Testis (tissue), 3 donors: ENCODE results near the gene SP140. TPM values are rescaled to one million over a fixed set of nuclear protein-coding genes. Genes with fewer than 3 reads are reported as not detected.
"Not testable (repeated sequence)": the region's sequence is repeated elsewhere in the genome, so short reads cannot be mapped to it uniquely, and the experiment has no call there.

Experiments
- DNase-seq: peaks from one replicate; pipeline ENCODE4 v3.0.0-alpha.2; 2019
- H3K27ac ChIP-seq, 2 donors: fragments of 200-600 bp; sonication (generic); one replicate each; pipeline ENCODE4 v1.5.1; 2019
- H3K27me3 ChIP-seq: fragments of 200-600 bp; sonication (generic); one replicate; pipeline ENCODE4 v1.5.1; 2019
- H3K36me3 ChIP-seq: fragments of 200-600 bp; sonication (generic); one replicate; pipeline ENCODE4 v1.5.1; 2017; ENCODE audit warnings: low read depth; ENCODE audit errors: missing control alignments
- H3K4me1 ChIP-seq: fragments of 200-600 bp; sonication (generic); one replicate; pipeline ENCODE4 v1.5.1; 2019
- H3K4me3 ChIP-seq, 2 donors: fragments of 200-600 bp; sonication (generic); one replicate each; pipeline ENCODE4 v1.5.1; 2017 to 2019
- H3K9me3 ChIP-seq: fragments of 200-600 bp; sonication (generic); one replicate; pipeline ENCODE4 v1.5.1; 2017
- POLR2A ChIP-seq: fragments of 450-650 bp; IDR thresholded peaks from one replicate; pipeline ENCODE4 v1.6.1; 2017; ENCODE audit warnings: antibody characterized with exemption, mild to moderate bottlenecking, moderate library complexity
- WGBS, 2 donors: methylation state at CpG; one replicate each; pipeline ENCODE4 v1.1.5; 2018; 5-methylcytosine and 5-hydroxymethylcytosine counted together
- intact Hi-C: fragments of 100-400 bp; cut with DNase I; formaldehyde crosslinking; loops from one replicate; pipeline ENCODE4 v1.15.1; 2023; ENCODE audit warnings: low total_unique reads
- polyA plus RNA-seq: library from polyadenylated mRNA; stranded (reverse); fragments of 350-450 nt; fragmentation: Illumina TruSeq; extraction: RNeasy Lipid Tissue Mini Kit (QIAGEN cat#74804); gene quantifications from one replicate; pipeline ENCODE4 v1.2.3, GENCODE V29; 2014; ENCODE audit warnings: low read depth, low replicate concordance; ENCODE audit not compliant: insufficient read depth
- total RNA-seq, 2 donors: library from RNA; depleted of rRNA; stranded (reverse); fragments of >200 nt; gene quantifications; one replicate each; pipeline ENCODE4 v1.2.3, GENCODE V29; 2016
- TF ChIP-seq, protein P1 (sequence below), 3 experiments: fragments of 450-650 bp in 2 of 3; fragments of 200-600 bp in 1 of 3; sonication (generic) in 1 of 3; IDR thresholded peaks; one replicate each; pipeline ENCODE4 v1.5.1; 2016 to 2019; ENCODE audit warnings: antibody characterized with exemption in 3 of 3, mild to moderate bottlenecking in 2 of 3, moderate library complexity in 1 of 3

SP140 gene
- total and polyA plus RNA-seq, 3 donors from 2014 or later = 2.0 to 7.2 (median 4.8) TPM

DNA sequence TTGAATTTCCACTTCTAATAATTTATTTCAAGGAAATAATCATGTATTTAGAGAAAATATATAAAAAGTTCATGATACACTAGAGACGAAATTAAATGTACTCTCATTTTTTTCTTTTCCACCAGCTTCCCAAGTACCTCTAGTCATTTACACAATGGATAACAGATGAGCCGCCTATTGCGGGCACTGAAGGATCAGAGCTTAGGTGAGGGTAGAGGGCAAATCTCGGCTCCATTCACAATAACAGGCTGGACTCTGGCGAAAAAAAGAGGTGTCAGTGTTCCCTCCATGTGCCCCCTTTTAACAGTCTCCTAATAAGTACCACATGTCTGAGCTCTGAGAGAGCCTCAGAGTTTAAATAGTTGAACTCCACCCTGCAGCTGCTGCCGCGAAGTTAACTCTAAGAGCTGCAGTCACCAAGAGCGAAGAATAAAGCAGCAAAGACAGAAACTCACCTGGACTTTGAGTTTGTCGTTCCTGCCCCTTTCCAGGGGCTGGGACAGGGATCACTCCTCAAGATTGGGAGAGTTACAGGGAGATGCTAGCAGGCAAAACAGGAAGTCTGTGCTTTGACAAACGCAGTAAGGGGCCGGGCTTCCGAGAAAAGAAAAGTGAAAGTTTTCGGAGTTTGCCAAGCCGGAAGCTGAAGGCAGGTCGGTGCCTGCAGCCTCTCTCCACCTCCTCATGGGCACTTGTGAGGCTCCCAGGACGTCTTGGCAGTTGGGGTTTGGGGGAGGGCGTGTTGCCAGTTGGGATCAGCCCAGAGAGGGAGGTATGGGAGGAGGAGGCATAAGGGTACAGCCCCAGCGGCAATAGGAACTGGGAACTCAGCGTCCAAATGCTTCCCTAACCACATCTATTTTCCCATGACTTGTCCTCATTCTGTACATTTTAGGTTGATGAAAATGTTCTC is 5.9 kb upstream of the SP140 start, which contains the start of gene SP110:
Gene SP110, minus strand, starts transcription at position 566 of the 913 bp plus-strand sequence. CDS start 3,057 bp downstream, outside the sequence.
- H3K27ac ChIP-seq = peak within 1 kb of the TSS; percentile 66 to 85
- peak; percentile 83 for DNase-seq
- no peaks in the 10 kb centered on the region for H3K36me3 ChIP-seq
- no peaks in the 10 kb centered on the region for H3K27me3 ChIP-seq
- intact Hi-C loops = no loop called here
- whole genome bisulfite sequencing, 2 donors = 1 to 2% methylated on average over 15 to 19 of the region's 19 CpGs
- TF ChIP-seq POLR2A = no peak
- TF ChIP-seq, protein P1, sequence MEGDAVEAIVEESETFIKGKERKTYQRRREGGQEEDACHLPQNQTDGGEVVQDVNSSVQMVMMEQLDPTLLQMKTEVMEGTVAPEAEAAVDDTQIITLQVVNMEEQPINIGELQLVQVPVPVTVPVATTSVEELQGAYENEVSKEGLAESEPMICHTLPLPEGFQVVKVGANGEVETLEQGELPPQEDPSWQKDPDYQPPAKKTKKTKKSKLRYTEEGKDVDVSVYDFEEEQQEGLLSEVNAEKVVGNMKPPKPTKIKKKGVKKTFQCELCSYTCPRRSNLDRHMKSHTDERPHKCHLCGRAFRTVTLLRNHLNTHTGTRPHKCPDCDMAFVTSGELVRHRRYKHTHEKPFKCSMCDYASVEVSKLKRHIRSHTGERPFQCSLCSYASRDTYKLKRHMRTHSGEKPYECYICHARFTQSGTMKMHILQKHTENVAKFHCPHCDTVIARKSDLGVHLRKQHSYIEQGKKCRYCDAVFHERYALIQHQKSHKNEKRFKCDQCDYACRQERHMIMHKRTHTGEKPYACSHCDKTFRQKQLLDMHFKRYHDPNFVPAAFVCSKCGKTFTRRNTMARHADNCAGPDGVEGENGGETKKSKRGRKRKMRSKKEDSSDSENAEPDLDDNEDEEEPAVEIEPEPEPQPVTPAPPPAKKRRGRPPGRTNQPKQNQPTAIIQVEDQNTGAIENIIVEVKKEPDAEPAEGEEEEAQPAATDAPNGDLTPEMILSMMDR (IDR thresholded peaks at IDR 0.05) = no peak
- no peaks in the 10 kb centered on the region for H3K9me3 ChIP-seq
- H3K4me3 ChIP-seq = peak within 1 kb of the TSS; percentile 61 to 68
- H3K4me1 ChIP-seq = no peaks in the 10 kb centered on the region

DNA sequence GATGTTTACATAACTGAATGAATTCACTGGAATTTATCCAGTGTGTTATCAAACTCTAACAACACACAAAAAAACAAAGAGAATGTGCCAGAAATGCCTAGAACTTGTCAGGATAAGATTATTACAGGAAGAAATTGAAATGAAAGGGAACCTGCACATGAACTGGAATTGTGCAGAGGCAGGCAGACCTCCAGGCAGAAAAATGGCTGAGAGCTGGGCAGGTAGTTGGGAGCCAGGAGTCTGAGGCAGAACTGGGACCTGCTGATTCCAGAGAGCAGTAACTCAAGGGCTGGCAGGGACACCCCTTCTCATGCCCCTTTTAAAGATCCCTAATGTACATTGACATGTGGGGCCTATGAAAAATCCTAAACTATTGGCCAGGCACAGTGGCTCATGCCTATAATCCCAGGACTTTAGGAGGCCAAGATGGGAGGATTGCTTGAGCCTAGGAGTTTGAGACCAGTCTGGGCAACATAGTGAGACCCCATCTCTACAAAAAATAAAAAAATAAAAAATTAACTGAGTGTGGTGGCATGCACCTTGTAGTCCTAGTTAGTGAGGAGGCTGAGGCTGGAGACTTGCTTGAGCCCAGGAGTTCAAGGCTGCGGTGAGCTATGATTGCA is 5.1 kb upstream of the SP140 start:
- no peak for TF ChIP-seq POLR2A
- TF ChIP-seq, protein P1 (IDR thresholded peaks at IDR 0.05) = no peak
- no peaks in the 10 kb centered on the region for H3K36me3 ChIP-seq
- H3K4me1 ChIP-seq = no peaks in the 10 kb centered on the region
- DNase-seq = no peak
- peak overlapping the region; percentile 61 to 68 for H3K4me3 ChIP-seq
- WGBS, 2 donors = 90 to 97% methylated on average over 1 of the region's 1 CpG
- peak overlapping the region; percentile 66 to 85 for H3K27ac ChIP-seq
- H3K9me3 ChIP-seq = no peaks in the 10 kb centered on the region
- intact Hi-C loops = no loop called here
- no peaks in the 10 kb centered on the region for H3K27me3 ChIP-seq

DNA sequence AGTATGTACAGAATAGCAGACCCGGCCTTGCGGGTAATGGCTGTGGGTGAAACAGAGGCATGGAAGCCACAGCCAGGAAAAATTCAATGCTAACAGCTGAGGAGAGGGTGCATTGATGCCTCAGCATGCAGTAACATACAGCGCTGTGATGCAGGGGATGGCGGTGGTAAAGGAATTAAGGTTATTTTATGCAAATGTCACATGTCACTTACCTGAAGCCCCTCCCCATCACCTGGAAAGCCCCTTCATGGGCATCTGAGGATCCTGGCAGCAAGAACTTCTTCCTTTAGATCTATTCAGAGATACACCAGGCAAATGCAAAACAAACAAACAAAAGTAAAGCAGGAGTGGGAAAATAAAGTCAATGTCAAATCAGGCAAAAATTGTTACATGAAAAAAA is 4.0 kb upstream of the SP140 start:
- H3K36me3 ChIP-seq = no peaks in the 10 kb centered on the region
- DNase-seq = no peak
- H3K27ac ChIP-seq = no peak overlapping the region
- 94 to 99% methylated on average over 4 of the region's 4 CpGs for WGBS, 2 donors
- no peak for TF ChIP-seq POLR2A
- TF ChIP-seq, protein P1 (IDR thresholded peaks at IDR 0.05) = no peak
- H3K9me3 ChIP-seq = no peaks in the 10 kb centered on the region
- intact Hi-C loops = no loop called here
- H3K4me1 ChIP-seq = no peaks in the 10 kb centered on the region
- no peaks in the 10 kb centered on the region for H3K27me3 ChIP-seq
- H3K4me3 ChIP-seq = no peak overlapping the region

DNA sequence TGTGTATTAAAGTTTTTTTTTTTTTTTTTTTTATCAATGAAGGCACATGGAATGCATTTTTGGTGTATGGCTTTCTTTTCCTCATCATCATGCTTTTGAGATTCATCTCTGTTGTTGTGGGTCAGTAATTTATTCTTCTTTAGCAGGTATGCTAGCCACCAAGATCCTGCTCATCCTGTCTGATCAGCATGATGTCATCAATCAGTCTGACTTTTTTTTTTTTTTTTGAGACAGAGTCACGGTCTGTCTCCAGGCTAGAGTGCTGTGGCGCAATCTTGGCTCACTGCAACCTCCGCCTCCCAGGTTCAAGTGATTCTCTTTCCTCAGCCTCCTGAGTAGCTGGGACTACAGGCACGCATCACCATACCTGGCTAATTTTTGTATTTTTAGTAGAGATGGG is 2.7 kb upstream of the SP140 start:
- H3K27ac ChIP-seq, H3K9me3 ChIP-seq, DNase-seq, intact Hi-C loops, H3K27me3 ChIP-seq, H3K4me1 ChIP-seq, H3K4me3 ChIP-seq, H3K36me3 ChIP-seq: not testable (repeated sequence)
- WGBS, 2 donors = 80 to 91% methylated on average over 4 of the region's 4 CpGs

DNA sequence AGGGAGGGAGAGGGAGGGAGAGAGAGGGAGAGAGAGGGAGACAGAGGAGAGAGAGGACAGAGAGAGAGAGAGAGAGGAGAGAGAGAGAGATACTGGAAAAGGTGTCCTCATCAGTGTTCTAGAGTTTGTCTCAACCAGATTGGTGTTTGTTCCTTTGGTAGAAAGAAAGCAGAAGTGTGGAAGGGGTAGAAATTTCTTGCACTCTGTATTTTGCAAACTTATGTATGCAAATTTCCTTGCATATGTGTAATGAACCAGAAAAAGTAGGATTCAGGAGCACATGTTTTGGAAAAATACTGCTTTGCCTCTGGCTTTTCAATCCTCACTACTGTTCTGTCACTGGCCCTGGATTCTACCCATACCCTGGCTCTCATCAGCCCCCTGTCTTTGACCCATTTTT is 1.1 kb upstream of the SP140 start:
- Histone ChIP-seq H3K27ac (no peak overlapping the region), H3K4me3 (no peak overlapping the region), H3K36me3 (no peaks in the 10 kb centered on the region), H3K4me1 (no peaks in the 10 kb centered on the region), H3K27me3 (no peaks in the 10 kb centered on the region), H3K9me3 (no peaks in the 10 kb centered on the region)
- intact Hi-C loops = no loop called here
- no peak for DNase-seq
- TF ChIP-seq, protein P1 (IDR thresholded peaks at IDR 0.05) = no peak
- no peak for TF ChIP-seq POLR2A
